ENCODE data around the gene ZNF420. TPM values are rescaled to one million over a fixed set of nuclear protein-coding genes. Genes with fewer than 3 reads are reported as not detected.
A peak's percentile ranks its signal among the peaks of the same experiment; 100 is the strongest.

Gene ZNF420
- total RNA-seq = 10 to 100 TPM in 1 of 4 donors, 1 to 10 TPM in 3; 4.4 to 10.6 (median 7.1) TPM
- polyA plus RNA-seq = 10 to 100 TPM in 1 of 3 donors, 1 to 10 TPM in 2; 3.5 to 39.5 (median 3.8) TPM
- long read RNA-seq, donor 1, transcript ZNF420-202 (5 exons, 3,535 nt) = major isoform, 6 of 16 reads
- long read RNA-seq, donor 1, partial matches to known transcripts = 0 of 16 reads
- long read RNA-seq, donor 1, other reads (novel, unspliced or antisense) = 9 of 16 reads
- long read RNA-seq, donor 2, partial matches to known transcripts = 0 of 19 reads
- long read RNA-seq, donor 2, other reads (novel, unspliced or antisense) = 15 of 19 reads

GRCh38 chr19:37077934-37078716 lies at the start of gene ZNF420:
Gene ZNF420 (plus strand): TSS chr19:37078433. CDS start chr19:37089119, 10,686 bp downstream.
- Histone ChIP-seq H3K4me1 (peaks cover 8% of the 10 kb centered on the region), H3K27ac (peak within 1 kb of the TSS; percentile 79), H3K9me3 (peaks cover 34% of the 10 kb centered on the region), H3K27me3 (ENCODE audit: insufficient read depth in 3 of 3, low read length in 2 of 3) (no peaks in the 10 kb centered on the region), H3K36me3 (ENCODE audit: insufficient read depth in 1 of 2, low read depth in 1 of 2) (peaks cover 0 to 10% of the 10 kb centered on the region in 2 donors), H3K4me3 (peak within 1 kb of the TSS; percentile 77)
- DNase-seq = peak; percentile 94 to 96
- 0% methylated on average over 57 to 61 of the region's 61 CpGs for WGBS, 3 donors
- intact Hi-C loops (cut with DNase I) = loop anchor here in 1 of 2 donors (5.0 to 10.0 kb wide), 3 partner anchors 106 to 161 kb away; partner anchors contain the start of genes ZNF383, ZNF568, ZNF585B and ZNF829
- no peak for TF ChIP-seq CTCF (IDR thresholded peaks at IDR 0.05)
- peak; percentile 99 to 100 (median 100) for ATAC-seq

- Histone ChIP-seq H3K36me3 (ENCODE audit: insufficient read depth in 1 of 2, low read depth in 1 of 2) (no peaks in the 10 kb centered on the region), H3K9me3 (peaks cover 25% of the 10 kb centered on the region), H3K4me1 (no peaks in the 10 kb centered on the region), H3K27ac (no peak overlapping the region), H3K27me3 (ENCODE audit: insufficient read depth in 3 of 3, low read length in 2 of 3) (no peaks in the 10 kb centered on the region), H3K4me3 (no peak overlapping the region)
- no peak for TF ChIP-seq CTCF (IDR thresholded peaks at IDR 0.05)
- WGBS, 3 donors = 39 to 52% (median 43%) methylated on average over 1 of the region's 1 CpG
- intact Hi-C loops (cut with DNase I) = no loop called here
- DNase-seq (no peak), ATAC-seq (no peak)
Measured at GRCh38 chr19:37045140-37045539, 33.1 kb upstream of the ZNF420 start.

GRCh38 chr19:37055330-37055729 lies 22.9 kb upstream of the ZNF420 start:
- no peak overlapping the region for H3K4me3 ChIP-seq
- no peaks in the 10 kb centered on the region for H3K36me3 ChIP-seq (ENCODE audit: insufficient read depth in 1 of 2, low read depth in 1 of 2)
- intact Hi-C loops (cut with DNase I) = no loop called here
- H3K4me1 ChIP-seq = no peaks in the 10 kb centered on the region
- 93 to 94% (median 94%) methylated on average over 22 of the region's 22 CpGs for WGBS, 3 donors
- H3K27ac ChIP-seq = no peak overlapping the region
- H3K9me3 ChIP-seq = peaks cover 16% of the 10 kb centered on the region
- DNase-seq = no peak
- no peak for TF ChIP-seq CTCF (IDR thresholded peaks at IDR 0.05)
- H3K27me3 ChIP-seq (ENCODE audit: insufficient read depth in 3 of 3, low read length in 2 of 3) = no peaks in the 10 kb centered on the region
- ATAC-seq = no peak

- H3K36me3 ChIP-seq (ENCODE audit: insufficient read depth in 1 of 2, low read depth in 1 of 2) = no peaks in the 10 kb centered on the region
- H3K4me3 ChIP-seq = no peak overlapping the region
- no peaks in the 10 kb centered on the region for H3K4me1 ChIP-seq
- no peak for ATAC-seq
- H3K27ac ChIP-seq = no peak overlapping the region
- no peaks in the 10 kb centered on the region for H3K27me3 ChIP-seq (ENCODE audit: insufficient read depth in 3 of 3, low read length in 2 of 3)
- TF ChIP-seq CTCF (IDR thresholded peaks at IDR 0.05) = no peak
- WGBS, 3 donors = 95 to 98% (median 95%) methylated on average over 24 of the region's 24 CpGs
- intact Hi-C loops (cut with DNase I) = no loop called here
- H3K9me3 ChIP-seq = peaks cover 23% of the 10 kb centered on the region
- no peak for DNase-seq
Measured at GRCh38 chr19:37056776-37057175, 21.5 kb upstream of the ZNF420 start.
